Kidney capillary endothelial cell (primary cell): Measurements from ENCODE around the gene ECSCR.
A peak's percentile ranks its signal among the peaks of the same experiment; 100 is the strongest.
"Not testable (repeated sequence)": the region's sequence is repeated elsewhere in the genome, so short reads cannot be mapped to it uniquely, and the experiment has no call there.

ENCODE experiments used
- DNase-seq: peaks from one replicate; pipeline ENCODE4 v3.0.0-alpha.2; 2018; ENCODE audit warnings: low spot score

Gene ECSCR

GRCh38 chr5:139445325-139446170 is 17.0 kb downstream of the ECSCR start:
- DNase-seq = no peak

GRCh38 chr5:139443831-139444453 is 18.6 kb downstream of the ECSCR start:
- DNase-seq = peak; percentile 94

- DNase-seq = not testable (repeated sequence)
Observed at GRCh38 chr5:139440416-139440815, 22.1 kb downstream of the ECSCR start.

GRCh38 chr5:139439013-139439903 is 23.3 kb downstream of the ECSCR start, which contains the start of gene DNAJC18:
TSS of gene DNAJC18 (minus strand) at chr5:139439525. CDS start at chr5:139439445, 80 bp downstream.
- peak; percentile 81 for DNase-seq

- DNase-seq = no peak
Observed at GRCh38 chr5:139438707-139439012, 23.9 kb downstream of the ECSCR start.

- DNase-seq = no peak
Observed at GRCh38 chr5:139435676-139436075, 26.9 kb downstream of the ECSCR start.

- no peak for DNase-seq
Observed at GRCh38 chr5:139431706-139432105, 30.8 kb downstream of the ECSCR start.

- DNase-seq = no peak
Observed at GRCh38 chr5:139430015-139430414, 32.5 kb downstream of the ECSCR start.

- no peak for DNase-seq
Observed at GRCh38 chr5:139426203-139426885, 36.2 kb downstream of the ECSCR start.

- DNase-seq = no peak
Observed at GRCh38 chr5:139425497-139425896, 37.0 kb downstream of the ECSCR start.

GRCh38 chr5:139422307-139422893 is 40.1 kb downstream of the ECSCR start:
- no peak for DNase-seq

- DNase-seq = no peak
Observed at GRCh38 chr5:139419226-139420192, 43.0 kb downstream of the ECSCR start.

- DNase-seq = no peak
Observed at GRCh38 chr5:139418793-139419192, 43.8 kb downstream of the ECSCR start.

- no peak for DNase-seq
Observed at GRCh38 chr5:139417214-139417613, 45.3 kb downstream of the ECSCR start.

GRCh38 chr5:139416651-139417050 is 45.9 kb downstream of the ECSCR start:
- no peak for DNase-seq

GRCh38 chr5:139415869-139416268 is 46.7 kb downstream of the ECSCR start:
- no peak for DNase-seq

- no peak for DNase-seq
Observed at GRCh38 chr5:139415221-139415861, 47.2 kb downstream of the ECSCR start.

- no peak for DNase-seq
Observed at GRCh38 chr5:139414581-139415130, 47.9 kb downstream of the ECSCR start.

- DNase-seq = no peak
Observed at GRCh38 chr5:139413963-139414362, 48.6 kb downstream of the ECSCR start.

- DNase-seq = no peak
Observed at GRCh38 chr5:139413153-139413552, 49.4 kb downstream of the ECSCR start.
